Activated T-cell treated with anti-CD3 and anti-CD28 coated beads, Interleukin-2, amount 50 U/mL, for 48 hours (primary cell): ENCODE data around the gene ZNF804A.

Experiments
- DNase-seq, 2 experiments: peaks; one replicate each; pipeline ENCODE4 v3.0.0-alpha.2; 2020

ZNF804A gene

GRCh38 chr2:184971546-184972068 lies 373.3 kb downstream of the ZNF804A start:
- DNase-seq, result no peak
